ENCODE data around the gene FEM1B. TPM values are rescaled to one million over a fixed set of nuclear protein-coding genes. Genes with fewer than 3 reads are reported as not detected.

The FEM1B gene
- total and polyA plus RNA-seq, 2 donors (not counting 3 experiments of a cell fraction or from before 2014, with no cell fraction given), result 11.1 to 33.2 TPM

GRCh38 chr15:68316061-68316804 lies 38.7 kb downstream of the FEM1B start:
- intact Hi-C loops (cut with micrococcal nuclease), result loop anchor here (2.0 kb wide), 1 partner anchor 67 kb away; no protein-coding TSS in a partner anchor
- Histone ChIP-seq H3K27me3 (ENCODE audit: control insufficient read depth in 2 of 2, insufficient read depth in 2 of 2, low read length in 2 of 2) (no peaks in the 10 kb centered on the region), H3K79me2 (ENCODE audit: control insufficient read depth, insufficient read depth, low read length) (no peaks in the 10 kb centered on the region), H4K20me1 (replicated peaks; ENCODE audit: control insufficient read depth, extremely low read depth, insufficient read depth, low read length) (no peaks in the 10 kb centered on the region), H3K27ac (ENCODE audit: insufficient read depth, low read depth, low read length) (no peak overlapping the region), H3K9me1 (replicated peaks; ENCODE audit: control insufficient read depth, extremely low read depth, insufficient read depth, low read length) (no peaks in the 10 kb centered on the region), H3K9ac (replicated peaks; ENCODE audit: extremely low read depth, insufficient read depth, low read length) (no peak overlapping the region), H3K9me3 (replicated peaks; ENCODE audit: control insufficient read depth, insufficient read depth, low read length) (no peaks in the 10 kb centered on the region), H2AFZ (ENCODE audit: low read depth, low read length) (no peak overlapping the region), H3K4me1 (ENCODE audit: control insufficient read depth, extremely low read depth, insufficient read depth, low read length) (peaks cover 6% of the 10 kb centered on the region), H3K4me3 (replicated peaks in 1 of 3; ENCODE audit: insufficient read depth in 1 of 3, low read depth in 1 of 3, low read length in 3 of 3) (no peak overlapping the region), H3K36me3 (ENCODE audit: control insufficient read depth in 2 of 2, extremely low read depth in 1 of 2, insufficient read depth in 2 of 2, low read length in 2 of 2) (no peaks in the 10 kb centered on the region), H3K4me2 (ENCODE audit: insufficient read depth, low read length) (no peak overlapping the region)
- no TSS peak for BruUV-seq (replicated peaks)
- ChIA-PET POLR2A (interaction anchor here (0.7 kb wide), 1 partner anchor 34 kb away, joined by 3 read pairs; no protein-coding TSS in a partner anchor), CTCF (interaction anchor here (0.6 to 2.9 kb wide), 22 partner anchors 10 to 609 kb away, joined by 3 to 26 read pairs (median 6); no protein-coding TSS in a partner anchor)
- dilution Hi-C loops (cut with MboI; ENCODE audit: extremely low pct_ligation_motif_present, low sequenced_read_pairs), result no loop called here
- no peak for FAIRE-seq
- TF ChIP-seq EZH2 (IDR thresholded peaks at IDR 0.05; ENCODE audit: borderline replicate concordance, low read depth, low read length, severe bottlenecking), result no peak
- TF ChIP-seq CTCF (IDR thresholded peaks at IDR 0.05; ENCODE audit: extremely low read depth in 1 of 2, insufficient read depth in 1 of 2, low read depth in 1 of 2, low read length in 2 of 2), result peak; percentile 19 to 60
- no peak for TF ChIP-seq JUN (IDR thresholded peaks at IDR 0.05; ENCODE audit: borderline replicate concordance, insufficient read depth, insufficient read length, low read depth)
- TF ChIP-seq MAX (IDR thresholded peaks at IDR 0.05; ENCODE audit: insufficient read depth, insufficient read length), result no peak
- peak; percentile 29 for DNase-seq (ENCODE audit: low read depth, low spot score)
